NCI-H146 (cell line): Measurements from ENCODE around the gene GINS3.

Experiments used
- DNase-seq: peaks from one replicate; lab custom pipeline; 2025; lab: John Stamatoyannopoulos, UW

GINS3 gene

GRCh38 chr16:58425756-58426494 is 33.7 kb downstream of the GINS3 start:
- no peak for DNase-seq

GRCh38 chr16:58426966-58427365 is 34.7 kb downstream of the GINS3 start:
- no peak for DNase-seq

- no peak for DNase-seq
Measured at GRCh38 chr16:58428621-58429542, 36.6 kb downstream of the GINS3 start.

- DNase-seq = no peak
Measured at GRCh38 chr16:58430718-58431117, 38.4 kb downstream of the GINS3 start.

- no peak for DNase-seq
Measured at GRCh38 chr16:58433569-58433951, 41.3 kb downstream of the GINS3 start.

GRCh38 chr16:58435779-58436178 is 43.5 kb downstream of the GINS3 start:
- no peak for DNase-seq

GRCh38 chr16:58440131-58440530 is 47.9 kb downstream of the GINS3 start:
- no peak for DNase-seq

- no peak for DNase-seq
Measured at GRCh38 chr16:58442547-58442946, 50.3 kb downstream of the GINS3 start.

- no peak for DNase-seq
Measured at GRCh38 chr16:58443783-58444182, 51.5 kb downstream of the GINS3 start.

GRCh38 chr16:58444265-58444664 is 52.0 kb downstream of the GINS3 start:
- DNase-seq = no peak

- no peak for DNase-seq
Measured at GRCh38 chr16:58448890-58449289, 56.6 kb downstream of the GINS3 start.

- no peak for DNase-seq
Measured at GRCh38 chr16:58449306-58449705, 57.0 kb downstream of the GINS3 start.

- DNase-seq = no peak
Measured at GRCh38 chr16:58449768-58450167, 57.5 kb downstream of the GINS3 start.

GRCh38 chr16:58450590-58450989 is 58.3 kb downstream of the GINS3 start:
- no peak for DNase-seq

- DNase-seq = no peak
Measured at GRCh38 chr16:58451265-58451689, 59.0 kb downstream of the GINS3 start.

GRCh38 chr16:58451945-58452401 is 59.7 kb downstream of the GINS3 start:
- no peak for DNase-seq

- DNase-seq = no peak
Measured at GRCh38 chr16:58452640-58453039, 60.4 kb downstream of the GINS3 start.

GRCh38 chr16:58454178-58454577 is 61.9 kb downstream of the GINS3 start:
- no peak for DNase-seq

GRCh38 chr16:58454856-58455255 is 62.6 kb downstream of the GINS3 start:
- no peak for DNase-seq
